Caco-2 (cell line): Measurements from ENCODE around the gene LPGAT1. TPM values are rescaled to one million over a fixed set of nuclear protein-coding genes. Genes with fewer than 3 reads are reported as not detected.

Source experiments
- BruUV-seq: library from RNA; stranded (reverse); fragments of 400-500 nt; replicated peaks from 2 replicates; lab custom pipeline; 2021; lab: Mats Ljungman, UMichigan
- CTCF ChIA-PET: fragments of 300-600 bp; sonication (Branson Sonifier 250); formaldehyde crosslinking; loops from one replicate; lab custom pipeline; 2022; ENCODE audit warnings: antibody characterized with exemption; lab: Charles Lee
- POLR2A ChIA-PET: fragments of 300-600 bp; sonication (Branson Sonifier 250); formaldehyde crosslinking; loops from one replicate; lab custom pipeline; 2022; ENCODE audit warnings: antibody characterized with exemption; lab: Charles Lee
- DNase-seq, 2 experiments: peaks; one replicate each; pipeline versions ENCODE4 v3.0.0 to v3.0.0-alpha.2; 2020 to 2022
- H3K27me3 ChIP-seq: replicated peaks from 2 replicates; pipeline ENCODE4 v1.6.0; 2011; ENCODE audit warnings: low read length; ENCODE audit not compliant: control insufficient read depth, insufficient read depth
- H3K36me3 ChIP-seq: 2 replicates; pipeline ENCODE4 v1.5.1; 2011; ENCODE audit warnings: low read length; ENCODE audit not compliant: control insufficient read depth, insufficient read depth
- H3K4me1 ChIP-seq: fragments of 250-450 bp; sonication (Bioruptor Pico); 2 replicates; pipeline ENCODE4 v1.5.1; 2020; ENCODE audit warnings: mild to moderate bottlenecking
- H3K4me3 ChIP-seq: 2 replicates; pipeline ENCODE4 v1.5.1; 2011; ENCODE audit warnings: low read depth, mild to moderate bottlenecking, control low read depth, low read length
- H3K9me3 ChIP-seq: fragments of 250-450 bp; sonication (Bioruptor Pico); 2 replicates; pipeline ENCODE4 v1.5.1; 2020; ENCODE audit warnings: mild to moderate bottlenecking, moderate library complexity
- H3K27ac Mint-ChIP-seq: one replicate; pipeline ENCODE4 v1.8.0; 2022; ENCODE audit warnings: mixed read lengths; ENCODE audit not compliant: unreplicated experiment
- H3K27me3 Mint-ChIP-seq: one replicate; pipeline ENCODE4 v1.8.0; 2022; ENCODE audit warnings: mixed read lengths; ENCODE audit not compliant: insufficient read depth, unreplicated experiment
- H3K36me3 Mint-ChIP-seq: one replicate; pipeline ENCODE4 v1.8.0; 2022; ENCODE audit warnings: mild to moderate bottlenecking, mixed read lengths; ENCODE audit not compliant: insufficient read depth, unreplicated experiment
- H3K4me1 Mint-ChIP-seq: one replicate; pipeline ENCODE4 v1.8.0; 2022; ENCODE audit warnings: low read depth, mixed read lengths; ENCODE audit not compliant: unreplicated experiment
- H3K4me3 Mint-ChIP-seq: one replicate; pipeline ENCODE4 v1.8.0; 2022; ENCODE audit warnings: mild to moderate bottlenecking, moderate library complexity, mixed read lengths; ENCODE audit not compliant: unreplicated experiment
- H3K9me3 Mint-ChIP-seq: one replicate; pipeline ENCODE4 v1.8.0; 2022; ENCODE audit warnings: mixed read lengths; ENCODE audit not compliant: unreplicated experiment
- intact Hi-C: fragments of 100-400 bp; cut with micrococcal nuclease; formaldehyde crosslinking; loops from one replicate; pipeline ENCODE4 v1.10.0; 2022; ENCODE audit not compliant: unreplicated experiment
- total RNA-seq: library from RNA; stranded (reverse); gene quantifications from 2 replicates; pipeline ENCODE4 v1.2.3, GENCODE V29; 2022
- TF ChIP-seq, protein P1 (sequence below), 2 experiments: fragments of 200-600 bp in 1 of 2; IDR thresholded peaks; 1 replicate in 1 of 2; 2 replicates in 1 of 2; pipeline versions ENCODE4 v1.5.1 to v1.8.0; 2011 to 2022; ENCODE audit warnings: antibody characterized with exemption in 1 of 2, control low read depth in 1 of 2, inconsistent platforms in 1 of 2, low read depth in 1 of 2, low read length in 1 of 2, mild to moderate bottlenecking in 1 of 2, moderate library complexity in 1 of 2; ENCODE audit not compliant: insufficient read depth in 1 of 2, severe bottlenecking in 1 of 2, unreplicated experiment in 1 of 2

The LPGAT1 gene
- total RNA-seq, 1 experiment from 2014 or later = 25.6 TPM

DNA sequence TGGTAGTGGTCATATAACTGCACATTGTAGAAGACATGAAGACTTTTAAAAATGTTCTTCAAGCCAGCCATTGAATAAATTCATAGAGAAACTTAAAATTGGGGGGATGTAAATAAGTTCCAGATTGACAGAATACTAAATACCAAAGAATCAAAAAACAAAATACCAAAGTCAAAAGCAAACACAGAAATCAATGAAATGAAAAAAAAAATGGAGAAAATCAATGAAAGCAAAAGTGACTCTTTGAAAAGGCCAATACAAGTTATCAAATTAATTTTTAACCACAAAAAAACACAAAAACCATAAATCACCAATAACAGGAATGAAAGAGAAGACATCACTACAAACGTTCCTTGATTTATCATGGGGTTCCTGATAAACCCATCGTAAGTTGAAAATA, 25.6 kb downstream of the LPGAT1 start:
- ChIA-PET POLR2A (no interaction called here), CTCF (no interaction called here)
- H3K4me3 ChIP-seq = no peak overlapping the region
- 0 out of 2 replicates have a peak, but pooled peaks cover 1% of the 10 kb centered on the region for H3K36me3 ChIP-seq
- BruUV-seq = no TSS peak
- no peaks in the 10 kb centered on the region for H3K27me3 Mint-ChIP-seq
- H3K9me3 ChIP-seq = peaks cover 15% of the 10 kb centered on the region; the same call in 1 of the 2 replicates
- H3K36me3 Mint-ChIP-seq = peaks cover 12% of the 10 kb centered on the region
- no peak overlapping the region for H3K4me3 Mint-ChIP-seq
- intact Hi-C loops = no loop called here
- no peak overlapping the region for H3K27ac Mint-ChIP-seq
- no peaks in the 10 kb centered on the region for H3K4me1 ChIP-seq
- no peak for DNase-seq
- peaks cover 14% of the 10 kb centered on the region for H3K9me3 Mint-ChIP-seq
- H3K27me3 ChIP-seq = no peaks in the 10 kb centered on the region
- TF ChIP-seq, protein P1, sequence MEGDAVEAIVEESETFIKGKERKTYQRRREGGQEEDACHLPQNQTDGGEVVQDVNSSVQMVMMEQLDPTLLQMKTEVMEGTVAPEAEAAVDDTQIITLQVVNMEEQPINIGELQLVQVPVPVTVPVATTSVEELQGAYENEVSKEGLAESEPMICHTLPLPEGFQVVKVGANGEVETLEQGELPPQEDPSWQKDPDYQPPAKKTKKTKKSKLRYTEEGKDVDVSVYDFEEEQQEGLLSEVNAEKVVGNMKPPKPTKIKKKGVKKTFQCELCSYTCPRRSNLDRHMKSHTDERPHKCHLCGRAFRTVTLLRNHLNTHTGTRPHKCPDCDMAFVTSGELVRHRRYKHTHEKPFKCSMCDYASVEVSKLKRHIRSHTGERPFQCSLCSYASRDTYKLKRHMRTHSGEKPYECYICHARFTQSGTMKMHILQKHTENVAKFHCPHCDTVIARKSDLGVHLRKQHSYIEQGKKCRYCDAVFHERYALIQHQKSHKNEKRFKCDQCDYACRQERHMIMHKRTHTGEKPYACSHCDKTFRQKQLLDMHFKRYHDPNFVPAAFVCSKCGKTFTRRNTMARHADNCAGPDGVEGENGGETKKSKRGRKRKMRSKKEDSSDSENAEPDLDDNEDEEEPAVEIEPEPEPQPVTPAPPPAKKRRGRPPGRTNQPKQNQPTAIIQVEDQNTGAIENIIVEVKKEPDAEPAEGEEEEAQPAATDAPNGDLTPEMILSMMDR (IDR thresholded peaks at IDR 0.05; ENCODE audit: insufficient read depth in 1 of 2, low read depth in 1 of 2, low read length in 1 of 2, severe bottlenecking in 1 of 2, unreplicated experiment in 1 of 2) = no peak
- H3K4me1 Mint-ChIP-seq = no peaks in the 10 kb centered on the region

DNA sequence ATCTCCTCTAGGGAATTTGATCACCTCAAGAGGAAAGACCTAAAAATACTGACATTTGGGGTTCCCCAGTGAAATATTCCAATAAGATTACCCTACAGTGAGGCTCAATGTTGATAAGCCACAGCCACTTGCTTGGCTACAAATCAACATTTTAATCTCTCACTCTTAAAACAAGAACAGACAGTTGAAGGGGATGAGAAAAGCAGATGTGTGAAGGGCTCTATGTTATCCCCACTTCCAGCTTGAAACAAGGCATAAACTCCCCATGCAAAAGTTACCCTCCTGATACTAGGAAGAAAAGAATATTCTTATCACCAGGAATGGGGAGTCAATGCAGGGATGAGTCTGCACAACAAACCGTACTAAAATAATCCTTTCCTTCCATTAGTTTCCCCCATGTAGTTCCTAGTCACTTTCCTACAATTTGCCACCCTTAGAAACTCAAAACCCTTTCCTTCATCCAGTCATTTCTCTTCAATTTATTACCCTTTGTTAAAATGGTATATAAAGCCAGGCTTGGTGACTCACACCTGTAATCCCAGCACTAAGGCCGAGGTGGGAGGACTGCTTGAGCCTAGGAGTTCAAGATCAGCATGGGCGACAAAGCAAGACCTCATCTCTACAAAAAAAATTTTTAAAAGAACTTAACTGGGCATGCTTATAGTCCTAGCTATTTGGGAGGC, 29.5 kb downstream of the LPGAT1 start:
- CTCF ChIA-PET = no interaction called here
- no TSS peak for BruUV-seq
- Mint-ChIP-seq H3K36me3 (peaks cover 6% of the 10 kb centered on the region), H3K4me1 (no peaks in the 10 kb centered on the region), H3K27me3 (no peaks in the 10 kb centered on the region), H3K4me3 (no peak overlapping the region), H3K9me3 (peaks cover 14% of the 10 kb centered on the region), H3K27ac (no peak overlapping the region)
- Histone ChIP-seq H3K9me3 (peaks cover 15% of the 10 kb centered on the region; the same call in 1 of the 2 replicates), H3K27me3 (no peaks in the 10 kb centered on the region), H3K4me1 (no peaks in the 10 kb centered on the region), H3K36me3 (no peaks in the 10 kb centered on the region), H3K4me3 (no peak overlapping the region)
- TF ChIP-seq, protein P1 (IDR thresholded peaks at IDR 0.05; ENCODE audit: insufficient read depth in 1 of 2, low read depth in 1 of 2, low read length in 1 of 2, severe bottlenecking in 1 of 2, unreplicated experiment in 1 of 2) = no peak
- intact Hi-C loops = no loop called here
- DNase-seq = no peak
- POLR2A ChIA-PET = no interaction called here

DNA sequence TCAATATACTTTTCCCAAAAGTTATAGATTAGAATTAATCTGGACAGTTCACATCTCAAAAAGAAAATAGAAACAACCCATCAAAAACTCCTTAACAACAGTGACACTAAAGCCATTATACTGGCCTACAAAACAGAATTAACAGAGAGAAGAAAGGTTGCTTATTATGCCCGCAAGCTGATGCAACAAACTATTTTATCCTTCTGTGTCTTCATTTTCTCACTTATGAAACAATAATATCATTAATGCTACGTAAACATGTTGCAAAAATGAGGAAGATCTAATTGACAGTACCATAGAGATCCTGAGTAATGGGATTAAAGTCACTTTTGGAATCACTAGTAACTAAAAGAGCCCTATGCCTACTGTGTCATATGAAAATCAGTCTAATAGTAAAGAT, 32.6 kb downstream of the LPGAT1 start:
- POLR2A ChIA-PET = interaction anchor here (0.6 kb wide), 1 partner anchor 9 kb away, joined by 4 read pairs; no protein-coding TSS in a partner anchor
- Histone ChIP-seq H3K4me1 (no peaks in the 10 kb centered on the region), H3K36me3 (no peaks in the 10 kb centered on the region), H3K4me3 (no peak overlapping the region), H3K9me3 (peaks cover 9% of the 10 kb centered on the region; the same call in 1 of the 2 replicates), H3K27me3 (no peaks in the 10 kb centered on the region)
- Mint-ChIP-seq H3K27me3 (no peaks in the 10 kb centered on the region), H3K4me1 (no peaks in the 10 kb centered on the region), H3K4me3 (no peak overlapping the region), H3K27ac (no peak overlapping the region), H3K9me3 (peaks cover 12% of the 10 kb centered on the region), H3K36me3 (peaks cover under 1% of the 10 kb centered on the region)
- intact Hi-C loops = no loop called here
- DNase-seq = no peak
- CTCF ChIA-PET = no interaction called here
- TF ChIP-seq, protein P1 (IDR thresholded peaks at IDR 0.05; ENCODE audit: insufficient read depth in 1 of 2, low read depth in 1 of 2, low read length in 1 of 2, severe bottlenecking in 1 of 2, unreplicated experiment in 1 of 2) = no peak
- no TSS peak for BruUV-seq
